HepG2 (cell line): ENCODE data around the gene CHID1. TPM values are rescaled to one million over a fixed set of nuclear protein-coding genes. Genes with fewer than 3 reads are reported as not detected.
A peak's percentile ranks its signal among the peaks of the same experiment; 100 is the strongest.

ENCODE experiments used
- BRF2 ChIP-seq: sonication (generic); formaldehyde crosslinking; IDR thresholded peaks from 2 replicates; pipeline ENCODE4 v1.8.1; 2022; ENCODE audit warnings: mild to moderate bottlenecking, missing genetic modification reagents
- CC2D1A ChIP-seq: sonication (generic); formaldehyde crosslinking; IDR thresholded peaks from 2 replicates; pipeline ENCODE4 v1.8.1; 2023; ENCODE audit warnings: mild to moderate bottlenecking, missing genetic modification reagents
- CSRNP2 ChIP-seq: sonication (generic); formaldehyde crosslinking; conservative IDR thresholded peaks from 2 replicates; pipeline ENCODE4 v1.8.0; 2022; ENCODE audit warnings: low read depth, missing genetic modification reagents
- GATAD2A ChIP-seq: IDR thresholded peaks from 2 replicates; pipeline ENCODE4 v1.6.1; 2016
- HMGA1 ChIP-seq: sonication (generic); formaldehyde crosslinking; conservative IDR thresholded peaks from 2 replicates; pipeline ENCODE4 v1.4.0; 2020; ENCODE audit warnings: missing genetic modification reagents
- IRF2 ChIP-seq: IDR thresholded peaks from 2 replicates; pipeline ENCODE4 v1.6.1; 2018; ENCODE audit warnings: missing genetic modification reagents, missing compliant biosample characterization
- KDM2A ChIP-seq: sonication (generic); formaldehyde crosslinking; IDR thresholded peaks from 2 replicates; pipeline ENCODE4 v1.4.0; 2020; ENCODE audit warnings: low read depth, missing genetic modification reagents, borderline replicate concordance
- KDM3A ChIP-seq: IDR thresholded peaks from 2 replicates; pipeline ENCODE4 v1.6.1; 2018; ENCODE audit warnings: low read depth, missing compliant biosample characterization
- MBD4 ChIP-seq: IDR thresholded peaks from 2 replicates; pipeline ENCODE4 v1.6.1; 2012; ENCODE audit warnings: low read length, inconsistent platforms, borderline replicate concordance
- MXD4 ChIP-seq: IDR thresholded peaks from 2 replicates; pipeline ENCODE4 v1.6.1; 2016; ENCODE audit warnings: mild to moderate bottlenecking, missing biosample characterization, missing genetic modification reagents
- NCOR1 ChIP-seq: fragments of 200-600 bp; sonication (generic); IDR thresholded peaks from 2 replicates; pipeline ENCODE4 v1.7.0; 2017; ENCODE audit warnings: antibody characterized with exemption, low read length, borderline replicate concordance
- NFAT5 ChIP-seq: sonication (generic); formaldehyde crosslinking; IDR thresholded peaks from 2 replicates; pipeline ENCODE4 v1.4.0; 2020; ENCODE audit warnings: missing genetic modification reagents
- RFXAP ChIP-seq: sonication (generic); formaldehyde crosslinking; IDR thresholded peaks from 2 replicates; pipeline ENCODE4 v1.4.0; 2020; ENCODE audit warnings: missing genetic modification reagents, borderline replicate concordance
- TFE3 ChIP-seq: IDR thresholded peaks from 2 replicates; pipeline ENCODE4 v1.6.1; 2016
- ZFYVE20 ChIP-seq: sonication (generic); formaldehyde crosslinking; IDR thresholded peaks from 2 replicates; pipeline ENCODE4 v1.8.0; 2023; ENCODE audit warnings: low read depth, mild to moderate bottlenecking, moderate library complexity, missing genetic modification reagents, borderline replicate concordance
- ZNF12 ChIP-seq: sonication (generic); formaldehyde crosslinking; IDR thresholded peaks from 2 replicates; pipeline ENCODE4 v1.5.0; 2020; ENCODE audit warnings: missing genetic modification reagents
- ZNF331 ChIP-seq: sonication (generic); formaldehyde crosslinking; IDR thresholded peaks from 2 replicates; pipeline ENCODE4 v1.4.0; 2020; ENCODE audit warnings: missing genetic modification reagents
- ZNF484 ChIP-seq: sonication (generic); formaldehyde crosslinking; IDR thresholded peaks from 2 replicates; pipeline ENCODE4 v1.5.1; 2020; ENCODE audit warnings: mild to moderate bottlenecking, low read depth, missing genetic modification reagents, borderline replicate concordance
- ZNF496 ChIP-seq: sonication (generic); formaldehyde crosslinking; IDR thresholded peaks from 2 replicates; pipeline ENCODE4 v1.8.1; 2023; ENCODE audit warnings: mild to moderate bottlenecking, moderate library complexity, missing genetic modification reagents; ENCODE audit not compliant: insufficient replicate concordance
- ZNF501 ChIP-seq: sonication (generic); formaldehyde crosslinking; IDR thresholded peaks from 2 replicates; pipeline ENCODE4 v1.5.1; 2020; ENCODE audit warnings: mild to moderate bottlenecking, moderate library complexity, missing genetic modification reagents
- ZNF564 ChIP-seq: sonication (generic); formaldehyde crosslinking; IDR thresholded peaks from 2 replicates; pipeline ENCODE4 v1.8.1; 2023; ENCODE audit warnings: mild to moderate bottlenecking, missing genetic modification reagents
- ZNF737 ChIP-seq: sonication (generic); formaldehyde crosslinking; IDR thresholded peaks from 2 replicates; pipeline ENCODE4 v1.5.0; 2020; ENCODE audit warnings: missing genetic modification reagents, mild to moderate bottlenecking, borderline replicate concordance
- ZSCAN30 ChIP-seq: sonication (generic); formaldehyde crosslinking; IDR thresholded peaks from 2 replicates; pipeline ENCODE4 v1.5.0; 2020; ENCODE audit warnings: mild to moderate bottlenecking, missing genetic modification reagents
- polyA plus RNA-seq, 8 experiments: library from polyadenylated mRNA; depleted of rRNA in 3 of 8; stranded (reverse) in 7 of 8; unstranded in 1 of 8; fragments of >200 nt; fragmentation: Illumina TruSeq in 4 of 8; extraction: Trizol in 4 of 8; gene quantifications; 2 replicates each; pipeline versions ENCODE4 v1.2.1 to v1.2.3, GENCODE V29; 2011 to 2016; ENCODE audit warnings: low read depth in 4 of 8, missing spikeins in 1 of 8, mixed read lengths in 1 of 8; ENCODE audit not compliant: insufficient read depth in 1 of 8
- total RNA-seq, 5 experiments: library from RNA; depleted of rRNA; stranded (reverse); fragments of >200 nt; fragmentation: Illumina TruSeq; extraction: Trizol; gene quantifications; 2 replicates each; pipeline ENCODE4 v1.2.3, GENCODE V29; 2016; ENCODE audit warnings: low read depth in 1 of 5

Gene CHID1
- total and polyA plus RNA-seq, 2 of the 13 experiments (the other 11 are each of a cell fraction or from before 2014, with no cell fraction given): 65.1 to 93.6 TPM

- TF ChIP-seq TFE3 (CRISPR knock-in tag) (no peak), GATAD2A (CRISPR knock-in tag) (no peak), ZNF496 (CRISPR knock-in tag) (no peak), NFAT5 (no peak), CC2D1A (CRISPR knock-in tag) (no peak), CSRNP2 (CRISPR knock-in tag) (no peak), ZNF501 (no peak), KDM2A (peak; percentile 79), MBD4 (no peak), KDM3A (no peak), HMGA1 (no peak), ZSCAN30 (CRISPR knock-in tag) (no peak), RFXAP (CRISPR knock-in tag) (no peak), ZFYVE20 (CRISPR knock-in tag) (no peak), IRF2 (CRISPR knock-in tag) (no peak), ZNF737 (CRISPR knock-in tag) (no peak), NCOR1 (no peak), ZNF484 (CRISPR knock-in tag) (no peak), BRF2 (no peak), ZNF331 (no peak), ZNF564 (CRISPR knock-in tag) (no peak), ZNF12 (CRISPR knock-in tag) (no peak), MXD4 (CRISPR knock-in tag) (no peak)
Observed at GRCh38 chr11:832529-833113, 78.0 kb downstream of the CHID1 start, which contains the start of gene CD151 (continued).
